GM21717 (cell line): Measurements from ENCODE around the gene RHNO1.

Experiments
- ATAC-seq: cut with Tn5 transposase; IDR thresholded peaks from one replicate; pipeline ENCODE4 v1.9.1; 2021; ENCODE audit warnings: mild to moderate bottlenecking, moderate library complexity; ENCODE audit not compliant: unreplicated experiment

The RHNO1 gene, protein sequence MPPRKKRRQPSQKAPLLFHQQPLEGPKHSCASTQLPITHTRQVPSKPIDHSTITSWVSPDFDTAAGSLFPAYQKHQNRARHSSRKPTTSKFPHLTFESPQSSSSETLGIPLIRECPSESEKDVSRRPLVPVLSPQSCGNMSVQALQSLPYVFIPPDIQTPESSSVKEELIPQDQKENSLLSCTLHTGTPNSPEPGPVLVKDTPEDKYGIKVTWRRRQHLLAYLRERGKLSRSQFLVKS

DNA sequence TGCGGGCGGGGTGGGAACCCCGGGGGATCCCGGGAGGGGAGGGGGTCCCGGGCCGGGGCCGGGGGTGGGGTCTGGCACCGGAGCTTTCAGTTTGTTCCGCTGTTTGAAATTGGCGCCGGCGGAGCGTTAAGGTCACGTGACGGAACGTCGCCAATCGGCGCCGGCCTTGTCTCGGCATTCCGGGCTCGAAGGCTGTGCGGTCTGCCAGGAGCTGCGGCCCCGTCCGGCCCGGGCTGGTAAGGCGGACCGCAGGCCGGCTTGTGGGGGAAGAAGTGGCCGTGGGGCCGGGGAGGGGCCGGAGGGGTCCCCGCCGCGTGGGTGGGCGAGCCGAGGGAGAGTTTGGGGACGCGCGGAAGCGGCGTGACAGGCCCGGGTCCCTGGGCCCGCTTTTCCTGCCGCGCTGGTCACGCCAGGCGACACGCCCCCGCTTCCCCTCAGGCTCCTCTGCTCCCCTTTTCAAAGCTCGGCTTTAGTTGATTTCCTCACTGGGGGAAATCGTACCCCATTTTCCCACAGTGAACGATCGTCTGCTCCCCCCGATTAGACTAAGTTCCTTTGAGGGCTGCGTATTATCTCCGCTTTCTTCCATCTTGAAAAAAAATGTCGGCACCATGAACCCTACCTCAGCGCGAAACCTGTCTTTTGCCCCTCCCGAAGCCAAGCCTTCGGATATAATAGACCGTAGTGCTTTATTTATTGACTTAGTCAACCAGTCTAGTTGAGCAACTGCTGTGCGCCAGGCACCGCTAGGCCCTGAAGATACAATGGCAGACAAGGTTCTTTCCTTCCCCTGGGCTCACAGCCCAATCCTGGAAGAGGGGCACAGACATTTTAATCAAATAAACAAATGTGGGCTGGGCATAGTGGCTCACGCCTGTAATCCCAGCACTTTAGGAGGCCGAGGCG lies at the start of gene RHNO1, which contains the start of gene FOXM1:
RHNO1 (plus strand) TSS at position 177 of the 906 bp plus-strand sequence. CDS start 8,144 bp downstream, outside the sequence.
FOXM1 (minus strand) TSS at position 128 of the 906 bp plus-strand sequence. CDS start 2,696 bp downstream, outside the sequence.
- ATAC-seq: peak; percentile 50

DNA sequence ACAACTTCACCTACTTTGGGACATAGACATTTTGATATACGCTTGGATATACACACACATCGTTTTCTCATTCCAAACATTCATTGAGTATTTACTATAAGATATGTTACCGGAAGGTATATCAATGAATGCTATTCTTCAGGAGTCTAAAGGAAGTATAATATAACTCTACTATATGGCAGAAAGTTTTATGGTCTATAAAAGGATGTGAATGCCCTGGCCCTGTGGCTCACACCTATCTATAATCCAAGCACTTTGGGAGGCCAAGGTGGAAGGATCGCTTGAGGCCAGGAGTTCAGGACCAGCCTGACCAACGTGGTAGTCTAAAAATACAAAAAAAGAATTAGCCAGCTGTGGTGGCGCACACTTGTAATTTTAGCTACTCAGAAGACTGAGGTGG lies 47.7 kb upstream of the RHNO1 start:
- ATAC-seq: no peak

DNA sequence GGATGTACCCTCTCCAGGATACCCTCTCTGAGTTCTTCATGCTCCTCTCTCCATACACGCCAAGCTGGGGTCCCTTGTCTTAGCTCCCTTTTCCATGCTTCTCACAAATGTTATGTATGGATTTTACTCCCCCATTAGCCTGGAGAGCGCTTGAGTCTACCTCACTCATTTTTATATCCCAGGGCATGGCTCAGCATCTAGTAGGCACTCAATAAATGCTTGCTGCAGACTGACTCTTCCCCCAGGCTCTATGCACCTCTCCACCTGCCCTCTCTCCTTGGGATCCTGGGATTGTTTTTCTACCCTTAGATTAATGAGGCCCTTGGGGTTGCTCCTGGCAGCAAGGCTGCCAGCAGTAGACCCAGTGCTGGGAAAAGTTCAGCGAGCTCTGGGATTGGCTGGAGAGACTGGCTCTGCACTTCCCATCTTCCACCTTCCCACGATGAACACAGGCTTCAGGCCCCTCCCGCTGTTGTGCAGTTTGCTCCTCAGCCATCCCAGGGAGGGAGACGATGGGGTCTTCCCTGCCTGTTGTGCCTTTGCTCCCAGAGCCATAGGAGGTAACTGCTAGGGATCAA lies 44.4 kb upstream of the RHNO1 start:
- no peak for ATAC-seq

DNA sequence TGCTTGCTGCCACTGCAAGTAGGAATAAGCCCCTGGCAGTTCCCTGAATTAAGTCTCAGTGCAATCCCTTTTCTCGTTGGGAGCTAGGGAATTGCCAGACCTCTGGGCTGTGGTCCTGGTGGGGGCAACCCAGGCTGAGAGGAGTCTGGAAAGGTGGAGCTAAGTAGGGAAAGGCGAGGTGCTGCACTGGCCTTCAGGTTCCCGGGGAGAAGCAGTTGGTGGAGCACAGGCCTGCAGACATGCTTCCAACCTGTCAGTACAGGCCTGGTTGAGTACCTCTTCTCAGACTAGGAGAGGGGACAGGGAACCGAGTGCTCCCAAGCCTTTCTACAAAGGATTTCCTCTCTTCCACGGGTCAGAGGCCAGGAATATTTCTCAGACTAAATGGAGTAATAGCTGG lies 43.7 kb upstream of the RHNO1 start:
- ATAC-seq: no peak

DNA sequence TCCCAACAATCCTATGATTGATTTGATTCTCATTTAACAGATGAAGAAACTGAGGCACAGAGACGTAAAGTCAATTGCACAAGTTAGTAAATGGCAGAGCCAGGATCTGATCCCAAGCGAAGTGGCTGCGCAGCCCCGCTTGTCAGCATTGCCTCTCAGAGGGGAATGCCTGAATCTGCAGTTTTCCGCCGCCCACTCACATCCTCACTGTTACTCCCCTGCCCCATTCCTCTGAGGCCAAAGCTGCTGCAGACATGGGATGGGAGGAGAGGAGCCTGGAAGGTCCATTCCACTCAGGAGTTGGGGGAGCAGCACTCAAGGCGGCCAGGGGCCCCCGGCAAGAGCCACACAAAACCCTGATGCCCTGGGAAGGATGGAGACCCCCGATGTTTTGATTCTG lies 43.2 kb upstream of the RHNO1 start:
- ATAC-seq: no peak

DNA sequence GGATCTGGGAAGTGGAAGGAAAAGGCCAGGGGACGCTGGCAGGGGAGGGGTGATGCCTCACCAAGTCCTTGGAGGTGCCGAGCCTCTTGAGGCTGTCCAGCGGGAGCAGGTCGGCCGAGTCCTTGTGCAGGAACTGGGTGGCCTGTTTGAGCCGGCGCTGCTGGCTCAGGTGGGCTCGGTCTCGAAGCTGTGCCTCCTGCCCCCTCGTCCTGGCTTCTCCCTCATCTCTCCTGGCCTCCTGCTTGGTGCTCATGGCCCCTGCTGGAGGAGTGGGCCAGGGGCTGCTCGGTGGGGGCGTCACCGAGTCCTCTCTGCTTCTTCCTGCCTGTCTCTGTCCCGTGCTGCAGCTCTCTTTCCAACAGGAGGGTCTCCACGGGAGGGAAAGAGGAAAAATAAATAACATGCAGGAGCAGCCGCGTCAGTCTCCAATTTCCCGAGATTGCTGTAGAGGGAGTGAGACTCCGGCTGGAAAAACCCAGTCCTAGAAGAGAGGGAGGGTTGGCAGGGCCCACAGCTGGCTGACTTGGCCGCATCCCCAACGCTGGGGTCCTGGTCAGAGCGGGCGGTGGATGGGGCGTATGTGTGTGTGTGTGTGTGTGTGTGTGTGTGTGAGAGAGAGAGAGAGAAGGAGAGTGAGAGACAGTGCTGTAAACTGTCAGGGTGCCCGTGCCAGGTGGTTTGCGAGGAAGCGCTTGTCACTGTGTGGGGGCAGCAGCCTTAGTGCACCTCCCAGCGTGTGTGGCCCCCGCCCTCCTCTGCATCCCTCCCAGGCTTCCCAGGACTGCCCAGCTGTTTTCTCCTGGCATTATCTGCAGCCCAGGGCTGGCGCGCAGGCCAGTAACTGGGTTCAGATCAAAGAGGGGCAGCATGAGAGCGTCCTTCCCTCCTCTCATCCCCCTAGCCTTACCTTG lies 42.2 kb upstream of the RHNO1 start, which contains the start of gene NRIP2:
NRIP2 (minus strand) TSS at position 455 of the 911 bp plus-strand sequence; CDS start at position 403, 52 bp downstream.
- ATAC-seq: no peak

DNA sequence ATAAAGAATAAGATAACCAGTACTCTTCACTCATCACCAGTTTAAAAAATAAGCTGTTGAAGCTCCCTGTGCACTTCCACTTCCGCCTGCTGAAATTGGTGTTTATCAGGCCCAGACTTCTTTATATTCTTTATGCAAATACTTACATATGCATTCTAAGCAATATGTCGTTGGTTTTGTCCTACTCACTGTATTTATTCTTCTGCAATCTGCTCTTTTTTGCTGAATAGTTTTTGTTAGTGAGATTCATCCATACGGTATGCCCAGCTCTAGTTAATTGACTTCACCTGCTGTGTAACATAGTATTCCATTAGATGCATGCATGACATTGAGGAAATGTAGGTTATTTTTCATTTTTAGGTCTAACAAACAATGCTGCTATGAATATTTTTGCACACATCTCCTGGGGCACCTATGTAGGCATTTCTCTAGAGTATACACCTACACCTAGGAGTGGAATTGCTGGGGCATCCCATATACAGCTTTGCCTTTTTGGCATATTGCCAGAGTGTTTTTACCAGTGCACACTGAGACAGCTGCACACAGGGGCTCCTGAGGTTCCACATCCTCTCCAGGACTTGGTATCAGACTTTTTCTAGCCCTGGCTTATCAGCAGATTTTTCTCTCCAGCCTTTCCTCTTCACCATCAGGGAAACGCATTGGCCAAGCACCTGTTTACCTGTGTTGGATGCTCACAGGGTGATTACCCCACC lies 41.2 kb upstream of the RHNO1 start:
- no peak for ATAC-seq

DNA sequence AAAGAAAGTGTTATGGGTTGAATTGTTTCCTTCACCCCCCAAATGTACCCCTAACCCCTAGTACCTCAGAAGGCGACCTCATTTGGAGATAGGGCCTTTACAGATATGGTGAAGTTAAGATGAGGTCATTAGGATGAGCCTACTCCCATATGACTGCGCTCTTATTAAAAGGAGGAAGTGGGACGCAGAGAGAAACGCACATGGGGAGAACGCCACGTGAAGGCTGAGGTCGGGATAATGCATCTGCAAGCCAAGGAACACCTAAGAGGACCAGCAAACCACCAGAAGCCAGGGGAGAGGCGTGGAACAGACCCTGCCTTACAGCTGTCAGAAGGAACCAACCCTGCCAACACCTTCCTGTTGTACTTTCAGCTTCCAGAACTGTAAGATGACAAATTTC lies 40.4 kb upstream of the RHNO1 start:
- ATAC-seq: no peak

DNA sequence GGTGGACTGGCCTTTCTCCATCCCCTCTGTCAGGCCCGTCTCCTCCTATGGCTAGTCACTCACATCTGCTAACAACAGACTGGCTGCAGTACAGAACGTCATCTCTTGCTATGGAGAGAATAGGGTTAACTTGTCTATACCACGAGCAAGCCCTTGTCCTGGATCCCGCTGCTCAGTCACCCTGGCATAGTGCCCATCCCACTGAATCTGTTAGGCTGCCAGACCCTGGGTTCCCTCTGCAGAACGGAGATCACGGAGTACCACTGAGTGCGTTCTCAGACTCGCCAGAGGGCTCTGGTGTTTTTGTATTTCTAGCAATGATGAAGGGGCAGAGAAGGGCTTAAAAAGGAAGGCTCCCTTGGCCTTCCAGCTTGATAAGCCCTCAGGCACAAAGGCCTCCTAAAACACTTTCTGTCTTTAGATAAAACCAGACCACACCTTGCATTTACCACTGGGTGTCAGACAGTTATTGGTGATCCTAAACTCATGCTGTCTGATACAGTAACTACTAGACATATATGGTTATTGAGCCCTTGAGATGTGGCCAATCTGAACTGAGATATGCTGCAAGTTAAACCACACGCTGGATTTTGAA lies 35.9 kb upstream of the RHNO1 start:
- no peak for ATAC-seq

DNA sequence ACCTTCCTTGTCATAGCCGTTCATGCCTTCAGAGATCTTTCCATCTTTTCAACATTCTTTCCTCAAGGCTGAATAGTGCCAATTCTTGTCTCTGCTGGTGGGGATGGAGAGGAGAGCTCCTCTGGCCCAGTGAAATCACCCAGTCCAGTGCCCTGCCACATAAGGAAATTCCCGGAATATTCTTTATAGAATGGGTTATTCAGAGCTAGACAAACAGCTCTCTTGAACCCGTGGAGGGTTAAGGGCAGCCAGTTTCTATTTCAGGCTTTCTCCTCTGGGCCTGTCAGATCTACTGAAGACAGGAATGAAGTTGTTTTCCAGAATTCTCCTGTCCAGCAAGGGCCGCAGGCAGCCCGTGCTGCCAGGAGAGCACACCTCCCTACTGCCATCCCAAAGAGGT lies 34.1 kb upstream of the RHNO1 start:
- no peak for ATAC-seq

DNA sequence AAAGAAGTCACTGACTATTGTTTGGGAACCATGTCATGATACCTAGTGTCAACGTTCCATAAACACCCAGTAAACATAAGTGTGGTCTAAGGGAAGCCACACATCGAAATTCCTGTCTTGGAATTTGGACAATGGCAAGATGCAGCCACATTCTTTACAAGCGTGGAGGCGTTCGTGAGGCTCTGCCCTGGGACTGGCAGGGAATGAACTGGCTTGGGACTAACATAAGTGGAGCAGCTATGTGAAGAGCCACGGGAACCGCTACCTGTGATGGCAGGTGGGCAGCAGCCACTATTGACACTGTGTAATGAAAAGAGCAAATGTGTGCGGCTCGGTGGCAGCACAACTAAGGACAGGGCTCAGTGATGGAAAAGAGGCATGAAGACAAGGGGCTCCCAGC lies 32.2 kb upstream of the RHNO1 start:
- no peak for ATAC-seq

DNA sequence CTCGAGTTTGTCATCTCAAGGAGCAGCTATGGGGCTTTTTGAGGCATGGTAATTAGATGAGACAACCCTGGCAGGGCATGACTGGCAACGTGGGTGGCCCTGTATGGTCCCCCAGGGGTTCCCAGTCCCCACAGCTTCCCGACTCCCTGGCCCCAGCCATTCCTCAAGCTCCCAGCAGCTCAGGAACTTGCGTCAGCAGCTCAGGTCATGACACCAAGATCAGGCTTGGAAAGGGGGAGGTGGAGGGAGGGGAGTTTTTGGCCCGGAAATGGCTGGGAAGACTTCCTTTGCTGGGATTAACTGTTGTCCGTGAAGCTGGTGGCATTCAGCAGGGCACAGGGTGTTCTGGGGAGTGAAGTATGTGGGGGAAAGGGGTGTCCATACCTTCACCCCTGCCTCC lies 31.7 kb upstream of the RHNO1 start:
- no peak for ATAC-seq

DNA sequence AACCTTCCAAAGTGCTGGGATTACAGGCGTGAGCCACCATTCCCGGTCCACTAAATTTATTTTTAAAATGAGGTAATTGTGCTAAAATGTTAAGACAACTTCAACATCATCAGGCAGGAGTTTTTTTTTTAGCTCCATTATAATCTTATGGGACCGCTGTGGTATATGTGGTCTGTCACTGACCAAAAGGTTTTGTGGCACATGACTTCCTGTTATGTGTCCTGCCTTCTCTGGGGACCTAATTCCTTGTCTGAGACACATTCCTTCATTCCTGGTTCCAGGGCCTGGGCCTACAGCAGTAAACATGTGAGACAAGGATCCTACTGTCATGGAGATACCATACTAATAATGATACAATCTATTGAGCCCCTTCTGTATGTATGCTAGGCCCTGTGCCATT lies 25.1 kb upstream of the RHNO1 start:
- ATAC-seq: no peak

DNA sequence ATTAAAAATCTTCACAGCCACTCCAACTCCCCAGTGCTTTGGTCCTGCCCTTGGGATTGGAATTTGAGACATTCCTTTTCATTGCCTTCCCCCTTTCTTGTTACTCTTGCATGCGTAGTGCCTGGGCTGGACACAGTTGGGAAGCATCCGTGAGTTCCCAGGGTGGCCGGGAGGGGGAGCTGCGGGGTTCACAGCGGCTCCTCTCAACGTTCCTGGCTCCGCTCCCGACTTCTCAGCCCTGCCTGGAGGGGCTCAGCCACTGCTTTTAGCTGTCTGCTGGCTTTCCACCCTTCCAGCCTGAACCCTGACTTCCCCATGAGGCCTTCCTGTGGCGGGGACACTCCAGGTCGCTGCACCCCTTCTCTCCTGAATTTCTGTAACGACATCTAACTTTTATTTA lies 23.4 kb upstream of the RHNO1 start:
- no peak for ATAC-seq

DNA sequence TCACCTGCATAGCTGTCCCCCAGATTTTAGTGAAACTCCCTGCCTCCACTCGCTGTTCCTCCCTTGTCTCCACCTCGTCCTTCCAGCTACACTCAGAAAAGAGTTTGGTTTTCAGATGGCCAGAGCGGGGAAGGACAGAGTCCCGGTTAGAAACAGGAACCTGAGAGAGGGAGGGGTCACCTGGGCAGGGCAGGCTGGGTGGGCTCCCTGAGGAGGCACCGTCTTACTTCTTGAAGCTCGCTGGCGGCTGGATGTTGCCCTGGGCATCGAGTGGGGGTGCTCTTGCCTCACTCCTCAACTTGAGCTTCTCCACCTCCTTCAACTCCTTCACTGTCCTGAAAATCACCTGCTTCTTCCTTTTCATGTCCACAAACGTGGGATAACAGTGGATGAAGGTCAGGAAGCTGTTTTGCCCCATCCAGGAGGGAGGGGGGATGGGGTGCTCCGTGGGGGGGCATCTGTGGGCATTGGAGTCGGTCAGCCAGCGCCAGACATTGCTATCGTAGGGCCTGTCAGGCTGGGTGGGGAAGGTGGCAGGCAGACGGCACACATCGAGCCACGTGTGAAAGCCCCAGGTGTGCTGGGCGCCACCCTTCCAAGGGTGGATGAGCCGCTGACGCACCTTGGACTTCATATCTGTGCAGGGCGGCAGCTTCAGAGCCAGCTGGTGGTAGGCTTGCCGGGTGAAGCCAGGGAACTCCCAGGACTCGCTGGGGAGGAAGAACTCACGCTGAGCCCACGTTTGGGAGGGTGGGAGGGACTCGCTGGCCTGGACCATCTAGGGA lies 22.2 kb upstream of the RHNO1 start:
- ATAC-seq: no peak

DNA sequence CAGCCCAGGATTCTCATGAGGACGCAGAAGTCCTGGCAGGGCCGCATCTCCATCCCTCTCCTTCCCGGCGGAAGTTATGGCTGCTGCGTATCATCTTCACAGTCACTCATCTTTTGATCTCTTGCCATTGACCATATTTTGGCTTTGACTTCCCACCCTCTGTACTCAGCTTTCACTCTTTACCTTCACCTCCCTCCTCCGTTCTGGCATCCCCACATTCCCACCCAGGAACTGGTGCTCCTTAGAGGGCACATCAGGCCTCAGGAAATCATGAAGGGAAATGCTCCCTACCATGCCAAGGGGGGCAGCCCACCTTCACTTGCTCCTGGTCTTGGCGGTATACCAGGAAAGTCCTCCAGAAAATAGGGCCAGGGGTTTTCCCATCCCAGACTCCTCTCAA lies 21.5 kb upstream of the RHNO1 start:
- ATAC-seq: no peak

DNA sequence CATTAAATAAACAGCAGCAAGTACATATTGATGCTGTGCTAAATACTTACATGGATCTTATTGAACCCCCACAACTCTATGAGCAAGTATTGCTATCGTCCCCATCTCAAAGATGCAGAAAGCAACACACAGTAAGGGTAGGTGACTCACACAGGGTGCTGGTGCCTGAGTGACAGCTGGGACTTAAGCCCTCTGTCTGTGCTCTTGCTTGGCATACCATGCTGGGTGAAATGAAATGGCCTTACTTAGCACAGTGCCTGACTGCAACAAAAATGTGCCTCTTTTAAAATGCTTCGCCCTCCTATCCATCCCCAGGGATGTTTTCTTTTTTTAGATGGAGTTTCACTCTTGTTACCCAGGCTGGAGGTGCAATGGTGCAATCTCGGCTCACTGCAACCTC lies 21.0 kb upstream of the RHNO1 start:
- no peak for ATAC-seq

DNA sequence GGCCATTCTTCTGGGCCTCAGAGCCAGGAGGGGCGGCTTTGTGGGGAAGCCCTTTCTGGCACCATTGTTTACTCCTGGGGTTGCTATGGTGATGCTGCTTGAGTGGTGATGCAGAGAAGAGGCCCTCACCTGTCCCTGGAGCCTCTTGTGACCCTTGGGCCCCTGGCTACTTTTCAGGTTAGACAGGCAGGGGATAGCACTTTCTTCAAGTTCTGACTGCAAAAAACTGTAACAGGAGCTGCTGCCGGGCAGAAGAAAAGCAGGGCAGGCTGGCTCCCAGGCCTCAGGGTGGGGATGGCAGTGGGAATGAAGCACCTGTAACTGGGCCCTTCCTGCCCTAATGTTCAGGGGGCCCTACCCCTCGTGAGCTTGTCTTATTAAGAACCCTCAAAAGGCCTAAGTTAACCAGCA lies 20.0 kb upstream of the RHNO1 start, which contains the start of gene TEX52:
TEX52 (minus strand) TSS at position 19 of the 411 bp plus-strand sequence; CDS start at position 6, 13 bp downstream.
- ATAC-seq: no peak

DNA sequence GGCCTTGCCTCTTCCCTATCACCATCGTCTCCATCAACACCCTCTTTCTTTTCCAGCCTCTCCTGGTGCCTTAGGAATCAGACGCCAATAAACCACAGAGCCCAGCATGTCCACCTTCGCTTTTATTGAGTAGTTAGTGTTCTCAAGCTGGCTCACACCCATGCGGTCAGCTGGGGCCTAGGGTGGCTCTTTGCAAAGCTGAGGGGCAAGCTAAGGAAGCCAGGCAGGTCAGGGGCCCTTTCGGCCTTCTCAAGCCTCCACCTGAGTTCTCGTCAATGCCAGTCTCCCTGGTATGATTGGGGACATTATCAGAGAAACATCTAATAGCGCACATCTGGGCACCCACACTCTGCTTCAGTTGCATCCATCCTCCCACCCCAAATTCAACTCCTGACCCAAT lies 19.4 kb upstream of the RHNO1 start:
- ATAC-seq: no peak
